H1 (cell line): ENCODE data around the gene FAM53B. TPM values are rescaled to one million over a fixed set of nuclear protein-coding genes. Genes with fewer than 3 reads are reported as not detected.

Experiments used
- CTCF ChIA-PET: fragments of 300-600 bp; sonication (Branson Sonifier 250); formaldehyde crosslinking; loops from one replicate; lab custom pipeline; 2021; ENCODE audit not compliant: partially characterized antibody; lab: Charles Lee
- POLR2A ChIA-PET: fragments of 300-600 bp; sonication (Branson Sonifier 250); formaldehyde crosslinking; loops from one replicate; lab custom pipeline; 2021; ENCODE audit warnings: inconsistent platforms; ENCODE audit not compliant: partially characterized antibody; lab: Charles Lee
- DNase-seq, 2 experiments: peaks; one replicate each; pipeline versions ENCODE4 v3.0.0 to v3.0.0-alpha.2; 2010 to 2022; ENCODE audit warnings: low spot score in 2 of 2, low read depth in 1 of 2, mixed read lengths in 1 of 2
- FAIRE-seq: peaks from 2 replicates; lab custom pipeline; 2011; peaks lifted over from hg19 to GRCh38; lab: Jason Lieb, UNC
- H2AFZ ChIP-seq: 2 replicates; pipeline ENCODE4 v1.8.1; 2012; ENCODE audit warnings: low read length, inconsistent platforms
- H2AK5ac ChIP-seq: 2 replicates; pipeline ENCODE4 v1.6.1; 2013; ENCODE audit warnings: low read depth, low read length
- H2BK120ac ChIP-seq: replicated peaks from 2 replicates; pipeline ENCODE3; 2013; ENCODE audit warnings: low read depth, low read length, inconsistent platforms
- H2BK12ac ChIP-seq: 2 replicates; pipeline ENCODE4 v1.6.1; 2013; ENCODE audit warnings: low read depth, low read length
- H2BK15ac ChIP-seq: 2 replicates; pipeline ENCODE4 v1.6.1; 2013; ENCODE audit warnings: low read length
- H2BK20ac ChIP-seq: 2 replicates; pipeline ENCODE4 v1.6.1; 2013; ENCODE audit warnings: low read length
- H2BK5ac ChIP-seq: 2 replicates; pipeline ENCODE4 v1.6.1; 2013; ENCODE audit warnings: low read depth, low read length
- H3K14ac ChIP-seq: 2 replicates; pipeline ENCODE4 v1.6.1; 2013; ENCODE audit warnings: inconsistent platforms; ENCODE audit not compliant: insufficient read length
- H3K18ac ChIP-seq: 2 replicates; pipeline ENCODE4 v1.6.1; 2013; ENCODE audit warnings: low read length; ENCODE audit errors: extremely low read depth
- H3K23ac ChIP-seq: 2 replicates; pipeline ENCODE4 v1.6.1; 2013; ENCODE audit warnings: inconsistent platforms; ENCODE audit not compliant: insufficient read length
- H3K23me2 ChIP-seq: 2 replicates; pipeline ENCODE4 v1.6.1; 2013; ENCODE audit warnings: low read depth, low read length
- H3K27ac ChIP-seq: 2 replicates; pipeline ENCODE4 v1.6.1; 2011; ENCODE audit warnings: low read depth, low read length, inconsistent platforms
- H3K27me3 ChIP-seq, 4 experiments: replicated peaks in 1 of 4; 1 replicate in 1 of 4; 2 replicates in 3 of 4; pipeline versions ENCODE4 v1.6.1 to v1.8.1; 2011 to 2013; ENCODE audit warnings: low read length in 3 of 4, mild to moderate bottlenecking in 3 of 4, inconsistent platforms in 2 of 4, mixed read lengths in 2 of 4, moderate library complexity in 1 of 4; ENCODE audit not compliant: control insufficient read depth in 3 of 4, insufficient read depth in 3 of 4; ENCODE audit errors: extremely low read depth in 1 of 4
- H3K36me3 ChIP-seq, 4 experiments: 2 replicates each; pipeline versions ENCODE4 v1.6.1 to v1.8.1; 2011 to 2013; ENCODE audit warnings: mild to moderate bottlenecking in 4 of 4, low read length in 3 of 4, moderate library complexity in 2 of 4, control low read depth in 1 of 4, inconsistent platforms in 1 of 4; ENCODE audit not compliant: insufficient read depth in 4 of 4, control insufficient read depth in 2 of 4
- H3K4ac ChIP-seq: replicated peaks from 2 replicates; pipeline ENCODE3; 2013; ENCODE audit warnings: low read length, low read depth, mixed read lengths, inconsistent platforms; ENCODE audit not compliant: insufficient read length
- H3K4me1 ChIP-seq, 4 experiments: replicated peaks in 1 of 4; 1 replicate in 1 of 4; 2 replicates in 3 of 4; pipeline versions ENCODE4 v1.6.1 to v1.8.1; 2011 to 2013; ENCODE audit warnings: low read length in 3 of 4, inconsistent platforms in 2 of 4, mixed read lengths in 1 of 4; ENCODE audit not compliant: insufficient read depth in 4 of 4, control insufficient read depth in 3 of 4
- H3K4me2 ChIP-seq, 2 experiments: 2 replicates each; pipeline versions ENCODE4 v1.6.1 to v1.8.1; 2011 to 2013; ENCODE audit warnings: low read depth in 2 of 2, low read length in 2 of 2, control low read depth in 1 of 2, inconsistent platforms in 1 of 2, mild to moderate bottlenecking in 1 of 2; ENCODE audit not compliant: insufficient read depth in 1 of 2
- H3K4me3 ChIP-seq, 4 experiments: fragments of 200-600, 300-600 bp in 1 of 4; sonication (generic), shearing (Covaris generic), sonication (Bioruptor Twin) in 1 of 4; 2 replicates each; pipeline versions ENCODE4 v1.5.1 to v1.8.1; 2011 to 2016; ENCODE audit warnings: low read length in 4 of 4, low read depth in 3 of 4, control low read depth in 2 of 4, inconsistent platforms in 2 of 4, mild to moderate bottlenecking in 2 of 4, mixed read lengths in 1 of 4, moderate library complexity in 1 of 4; ENCODE audit not compliant: insufficient read depth in 2 of 4; ENCODE audit errors: extremely low read depth in 1 of 4
- H3K56ac ChIP-seq: replicated peaks from 2 replicates; pipeline ENCODE3; 2013; ENCODE audit warnings: low read depth, mild to moderate bottlenecking, mixed read lengths, low read length, inconsistent platforms; ENCODE audit not compliant: insufficient read length
- H3K79me1 ChIP-seq: 2 replicates; pipeline ENCODE4 v1.6.1; 2013; ENCODE audit warnings: low read depth, low read length, control low read depth
- H3K79me2 ChIP-seq, 2 experiments: 2 replicates each; pipeline versions ENCODE4 v1.6.1 to v1.8.1; 2012 to 2013; ENCODE audit warnings: low read length in 2 of 2, mild to moderate bottlenecking in 2 of 2, inconsistent platforms in 1 of 2; ENCODE audit not compliant: insufficient read depth in 2 of 2, control insufficient read depth in 1 of 2
- H3K9ac ChIP-seq, 4 experiments: replicated peaks in 1 of 4; 1 replicate in 1 of 4; 2 replicates in 3 of 4; pipeline versions ENCODE4 v1.6.1 to v1.8.1; 2011 to 2013; ENCODE audit warnings: low read depth in 3 of 4, low read length in 3 of 4, control low read depth in 2 of 4, mild to moderate bottlenecking in 2 of 4, moderate library complexity in 2 of 4, inconsistent platforms in 1 of 4; ENCODE audit errors: extremely low read depth in 1 of 4
- H3K9me3 ChIP-seq, 2 experiments: 2 replicates each; pipeline versions ENCODE4 v1.6.1 to v1.8.1; 2012 to 2013; ENCODE audit warnings: mild to moderate bottlenecking in 2 of 2, moderate library complexity in 2 of 2, control low read depth in 1 of 2, inconsistent platforms in 1 of 2, low read depth in 1 of 2, low read length in 1 of 2, mixed read lengths in 1 of 2; ENCODE audit not compliant: insufficient read depth in 2 of 2
- H4K20me1 ChIP-seq, 2 experiments: replicated peaks in 1 of 2; 2 replicates each; pipeline versions ENCODE3 to v1.8.1; 2011 to 2013; ENCODE audit warnings: inconsistent platforms in 2 of 2, low read length in 2 of 2, mild to moderate bottlenecking in 1 of 2; ENCODE audit not compliant: insufficient read depth in 2 of 2, control insufficient read depth in 1 of 2
- H4K5ac ChIP-seq: 2 replicates; pipeline ENCODE4 v1.6.1; 2013; ENCODE audit warnings: low read length, low read depth, mixed read lengths, inconsistent platforms; ENCODE audit not compliant: insufficient read length
- H4K8ac ChIP-seq: 2 replicates; pipeline ENCODE4 v1.8.0; 2013; ENCODE audit warnings: mild to moderate bottlenecking, moderate library complexity, low read length, inconsistent platforms; ENCODE audit not compliant: insufficient read depth; ENCODE audit errors: extremely low read depth
- H4K91ac ChIP-seq: replicated peaks from 2 replicates; pipeline ENCODE3; 2013; ENCODE audit warnings: low read length, mixed read lengths, inconsistent platforms; ENCODE audit not compliant: insufficient read length
- CTBP2 ChIP-seq: IDR thresholded peaks from 2 replicates; pipeline ENCODE4 v1.7.0; 2011; ENCODE audit warnings: borderline replicate concordance, mild to moderate bottlenecking, moderate library complexity, mixed read lengths, low read length; ENCODE audit not compliant: insufficient read depth, insufficient read length
- HDAC2 ChIP-seq, 2 experiments: fragments of 300-600 bp in 1 of 2; sonication (generic) in 1 of 2; IDR thresholded peaks; 2 replicates each; pipeline ENCODE4 v1.6.1; 2011 to 2012; ENCODE audit warnings: low read depth in 2 of 2, low read length in 2 of 2, mild to moderate bottlenecking in 2 of 2, moderate library complexity in 2 of 2, borderline replicate concordance in 1 of 2, inconsistent platforms in 1 of 2
- JUN ChIP-seq: IDR thresholded peaks from 2 replicates; pipeline ENCODE4 v1.6.1; 2011; ENCODE audit warnings: low read depth, mild to moderate bottlenecking, improper control_type of control experiment, low read length
- KDM5A ChIP-seq: fragments of 200-600 bp; IDR thresholded peaks from 2 replicates; pipeline ENCODE4 v1.7.1; 2012; ENCODE audit warnings: mild to moderate bottlenecking, low read length, inconsistent platforms, mixed read lengths
- NANOG ChIP-seq: IDR thresholded peaks from 2 replicates; pipeline ENCODE4 v1.6.1; 2011; ENCODE audit warnings: low read length, low read depth, mild to moderate bottlenecking, inconsistent platforms; ENCODE audit not compliant: insufficient read depth, poor library complexity, severe bottlenecking
- RAD21 ChIP-seq, 2 experiments: IDR thresholded peaks in 1 of 2; conservative IDR thresholded peaks in 1 of 2; 2 replicates each; pipeline ENCODE4 v1.6.1; 2011; ENCODE audit warnings: low read depth in 2 of 2, low read length in 2 of 2, improper control_type of control experiment in 1 of 2, inconsistent platforms in 1 of 2, mild to moderate bottlenecking in 1 of 2, moderate library complexity in 1 of 2
- RXRA ChIP-seq: IDR thresholded peaks from 2 replicates; pipeline ENCODE4 v1.6.1; 2011; ENCODE audit warnings: low read depth, mild to moderate bottlenecking, low read length, moderate library complexity; ENCODE audit not compliant: insufficient read depth
- SIN3A ChIP-seq, 2 experiments: IDR thresholded peaks in 1 of 2; conservative IDR thresholded peaks in 1 of 2; 2 replicates each; pipeline ENCODE4 v1.6.1; 2011 to 2012; ENCODE audit warnings: low read length in 2 of 2, improper control_type of control experiment in 1 of 2, low read depth in 1 of 2, mild to moderate bottlenecking in 1 of 2
- SP1 ChIP-seq: IDR thresholded peaks from 2 replicates; pipeline ENCODE4 v1.6.1; 2011; ENCODE audit warnings: low read depth, low read length
- SP2 ChIP-seq: IDR thresholded peaks from 2 replicates; pipeline ENCODE4 v1.6.1; 2012; ENCODE audit warnings: mild to moderate bottlenecking, low read length, inconsistent platforms
- YY1 ChIP-seq: IDR thresholded peaks from 2 replicates; pipeline ENCODE4 v1.6.1; 2011; ENCODE audit warnings: low read depth, mild to moderate bottlenecking, low read length
- ZNF274 ChIP-seq: IDR thresholded peaks from 2 replicates; pipeline ENCODE4 v1.7.0; 2012; ENCODE audit warnings: low read length, borderline replicate concordance; ENCODE audit errors: extremely low read depth
- WGBS, 2 experiments: shearing (Covaris generic) in 1 of 2; methylation state at CpG; one replicate each; pipeline versions ENCODE4 v1.1.6 to v1.1.7; 2013 to 2015; ENCODE audit warnings: low lambda C conversion rate in 2 of 2, mixed read lengths in 2 of 2, inconsistent platforms in 1 of 2, low coverage in 1 of 2, missing lambda C conversion rate in 1 of 2; ENCODE audit not compliant: insufficient replicate concordance in 2 of 2, insufficient coverage in 1 of 2, insufficient read length in 1 of 2; ENCODE audit errors: extremely low coverage in 1 of 2, missing lambda C conversion rate in 1 of 2; 5-methylcytosine and 5-hydroxymethylcytosine counted together
- polyA plus RNA-seq, 7 experiments: library from polyadenylated mRNA; depleted of rRNA in 3 of 7; stranded (reverse) in 5 of 7; unstranded in 2 of 7; fragments of >200 nt in 5 of 7; fragments of 200-250 nt in 2 of 7; gene quantifications; 1 replicate in 5 of 7; 2 replicates in 1 of 7; 4 replicates in 1 of 7; pipeline versions ENCODE4 v1.2.1 to v1.2.3, GENCODE V29; 2011 to 2013; ENCODE audit warnings: missing spikeins in 2 of 7, mixed read lengths in 2 of 7
- total RNA-seq: library from RNA; stranded (reverse); fragmentation: NEBNext Ultra II Directional; extraction: Animal tissue kit (Norgen Biotek cat#: 25700); gene quantifications from 2 replicates; pipeline ENCODE4 v1.2.1, GENCODE V29; 2021

Gene FAM53B
- total and polyA plus RNA-seq, 2 of the 8 experiments (the other 6 are each of a cell fraction or from before 2014, with no cell fraction given), result 5.3 to 14.4 TPM

DNA sequence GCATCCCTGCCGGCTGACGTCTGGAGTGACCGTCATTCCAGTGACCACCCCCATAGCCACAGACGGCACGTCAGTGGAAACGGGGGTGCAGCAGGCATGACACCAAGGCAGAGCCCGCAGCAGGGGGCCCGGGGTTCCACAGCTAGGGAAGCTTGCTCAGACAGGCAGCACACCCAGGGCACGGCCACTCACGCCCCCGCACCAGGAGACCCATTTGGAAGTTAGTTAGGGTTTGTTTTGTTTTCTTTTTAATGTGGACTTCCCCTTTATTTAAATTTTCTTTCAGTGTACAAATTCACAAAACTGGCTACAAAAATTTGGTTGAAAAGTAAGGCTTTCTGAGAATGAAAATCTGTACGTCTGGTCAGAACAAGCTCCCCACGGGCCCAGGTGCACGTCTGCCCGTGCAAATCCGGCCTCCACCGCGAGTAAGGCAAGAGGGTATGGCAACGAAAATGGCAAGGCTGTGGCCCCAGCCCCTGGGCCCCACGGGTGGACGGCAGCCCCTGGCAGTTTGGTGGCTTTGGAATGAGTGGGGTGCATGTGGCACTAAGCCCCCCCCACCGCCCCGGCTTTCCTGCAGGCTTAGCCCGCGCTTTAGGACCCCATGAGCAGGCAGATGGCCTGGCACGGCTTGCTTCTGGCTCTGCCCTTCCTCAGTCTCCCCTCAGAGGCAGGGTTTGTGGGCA is 124.2 kb downstream of the FAM53B start:
- Histone ChIP-seq H3K9ac (no peak overlapping the region), H3K27me3 (no peaks in the 10 kb centered on the region), H2BK5ac (no peak overlapping the region), H3K56ac (no peak overlapping the region), H3K4ac (no peak overlapping the region), H3K4me1 (peaks cover 0 to 8% (median 3%) of the 10 kb centered on the region in 4 experiments; a peak in 2 of 7 replicates), H3K4me3 (no peak overlapping the region), H2AFZ (no peak overlapping the region), H4K20me1 (peaks cover 2 to 9% of the 10 kb centered on the region in 2 experiments), H4K91ac (no peak overlapping the region), H2BK120ac (no peak overlapping the region), H3K4me2 (no peak overlapping the region), H4K8ac (no peak overlapping the region), H3K9me3 (no peaks in the 10 kb centered on the region), H3K79me2 (no peaks in the 10 kb centered on the region), H3K27ac (no peak overlapping the region), H2AK5ac (no peak overlapping the region), H3K23me2 (no peaks in the 10 kb centered on the region), H2BK12ac (no peak overlapping the region), H2BK15ac (no peak overlapping the region), H3K36me3 (no peaks in the 10 kb centered on the region; a peak in 1 of 8 replicates), H4K5ac (no peak overlapping the region), H3K14ac (no peak overlapping the region), H2BK20ac (no peak overlapping the region), H3K79me1 (peaks cover 4% of the 10 kb centered on the region; the same call in 1 of the 2 replicates), H3K18ac (no peak overlapping the region), H3K23ac (no peak overlapping the region)
- FAIRE-seq, result no peak
- CTCF ChIA-PET, result interaction anchor here (1.2 to 1.6 kb wide), 5 partner anchors 10 to 121 kb away, joined by 3 to 5 read pairs (median 3); no protein-coding TSS in a partner anchor
- POLR2A ChIA-PET, result interaction anchor here (0.8 kb wide), 1 partner anchor 10 kb away, joined by 3 read pairs; no protein-coding TSS in a partner anchor
- 87% methylated on average over 24 of the region's 26 CpGs; no CpG with 5 or more reads in 1 of the 2 experiments for WGBS, 2 experiments
- DNase-seq, result no peak
- TF ChIP-seq RXRA, result no peak
- no peak for TF ChIP-seq SIN3A (conservative IDR thresholded peaks at IDR 0.05 in 1 of 2, IDR thresholded peaks at IDR 0.05 in 1 of 2; ENCODE audit: low read depth in 1 of 2, low read length in 2 of 2)
- no peak for TF ChIP-seq HDAC2 (IDR thresholded peaks at IDR 0.05; ENCODE audit: borderline replicate concordance in 1 of 2, low read depth in 2 of 2, low read length in 2 of 2)
- no peak for TF ChIP-seq JUN
- no peak for TF ChIP-seq YY1
- TF ChIP-seq NANOG, result no peak
- no peak for TF ChIP-seq ZNF274
- no peak for TF ChIP-seq CTBP2
- TF ChIP-seq SP1, result no peak
- no peak for TF ChIP-seq SP2
- TF ChIP-seq KDM5A, result no peak
- TF ChIP-seq RAD21 (IDR thresholded peaks at IDR 0.05 in 1 of 2, conservative IDR thresholded peaks at IDR 0.05 in 1 of 2; ENCODE audit: low read depth in 2 of 2, low read length in 2 of 2), result no peak
